ENCODE measurements around the gene COL15A1.

DNA sequence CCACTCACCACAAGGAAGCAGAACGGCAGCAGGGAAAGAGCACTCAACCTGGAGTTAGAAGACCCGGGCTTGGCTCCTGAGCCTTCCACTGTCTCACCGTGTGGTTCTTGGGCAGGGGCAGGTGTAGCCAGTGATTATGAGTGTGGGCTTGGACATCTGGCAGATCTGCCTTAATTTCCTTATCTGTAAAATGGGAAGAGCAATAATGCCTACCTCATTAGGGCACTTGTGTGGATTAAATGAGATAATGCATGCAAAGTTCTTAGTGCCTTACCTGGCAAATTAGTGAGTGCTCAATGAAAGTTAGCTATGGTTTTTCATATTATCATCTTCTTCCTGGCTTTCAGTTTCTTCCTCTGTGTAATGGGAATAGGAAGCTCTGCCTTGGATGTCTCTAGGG lies 28.1 kb upstream of the COL15A1 start:
- TF ChIP-seq MYC (IDR thresholded peaks at IDR 0.05; ENCODE audit: low read depth, low read length) (no peak), POLR2A (IDR thresholded peaks at IDR 0.05; ENCODE audit: extremely low read depth, insufficient read length) (no peak)
- TF ChIP-seq, protein P1, sequence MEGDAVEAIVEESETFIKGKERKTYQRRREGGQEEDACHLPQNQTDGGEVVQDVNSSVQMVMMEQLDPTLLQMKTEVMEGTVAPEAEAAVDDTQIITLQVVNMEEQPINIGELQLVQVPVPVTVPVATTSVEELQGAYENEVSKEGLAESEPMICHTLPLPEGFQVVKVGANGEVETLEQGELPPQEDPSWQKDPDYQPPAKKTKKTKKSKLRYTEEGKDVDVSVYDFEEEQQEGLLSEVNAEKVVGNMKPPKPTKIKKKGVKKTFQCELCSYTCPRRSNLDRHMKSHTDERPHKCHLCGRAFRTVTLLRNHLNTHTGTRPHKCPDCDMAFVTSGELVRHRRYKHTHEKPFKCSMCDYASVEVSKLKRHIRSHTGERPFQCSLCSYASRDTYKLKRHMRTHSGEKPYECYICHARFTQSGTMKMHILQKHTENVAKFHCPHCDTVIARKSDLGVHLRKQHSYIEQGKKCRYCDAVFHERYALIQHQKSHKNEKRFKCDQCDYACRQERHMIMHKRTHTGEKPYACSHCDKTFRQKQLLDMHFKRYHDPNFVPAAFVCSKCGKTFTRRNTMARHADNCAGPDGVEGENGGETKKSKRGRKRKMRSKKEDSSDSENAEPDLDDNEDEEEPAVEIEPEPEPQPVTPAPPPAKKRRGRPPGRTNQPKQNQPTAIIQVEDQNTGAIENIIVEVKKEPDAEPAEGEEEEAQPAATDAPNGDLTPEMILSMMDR (IDR thresholded peaks at IDR 0.05; ENCODE audit: low read depth, low read length), result no peak
